Spleen (tissue), 11 donors: ENCODE results near the gene ERBIN. TPM values are rescaled to one million over a fixed set of nuclear protein-coding genes. Genes with fewer than 3 reads are reported as not detected.

Source experiments
- DNase-seq: peaks from one replicate; pipeline ENCODE4 v3.0.0-alpha.2; 2020
- H3K27ac ChIP-seq, 8 donors: fragments of 200-600 bp; sonication (generic) in 7 of 8; 1 replicate in 4 of 8; 2 replicates in 4 of 8; pipeline versions ENCODE4 v1.5.0 to v1.8.0; 2016 to 2021; ENCODE audit warnings: inconsistent platforms in 4 of 8, mild to moderate bottlenecking in 4 of 8, moderate library complexity in 1 of 8
- H3K27me3 ChIP-seq, 7 donors: fragments of 200-600 bp; sonication (generic) in 6 of 7; replicated peaks in 1 of 7; 1 replicate in 4 of 7; 2 replicates in 3 of 7; pipeline versions ENCODE4 v1.5.0 to v1.8.0; 2016 to 2021; ENCODE audit warnings: inconsistent platforms in 3 of 7, mild to moderate bottlenecking in 1 of 7
- H3K36me3 ChIP-seq, 6 donors: fragments of 200-600 bp; sonication (generic) in 5 of 6; 1 replicate in 4 of 6; 2 replicates in 2 of 6; pipeline versions ENCODE4 v1.5.0 to v1.8.0; 2016 to 2021; ENCODE audit warnings: inconsistent platforms in 2 of 6
- H3K4me1 ChIP-seq, 6 donors: fragments of 200-600 bp; sonication (generic) in 5 of 6; 1 replicate in 3 of 6; 2 replicates in 3 of 6; pipeline versions ENCODE4 v1.5.0 to v1.8.0; 2016 to 2021; ENCODE audit warnings: inconsistent platforms in 3 of 6
- H3K4me3 ChIP-seq, 8 donors: fragments of 200-600 bp; sonication (generic) in 7 of 8; 1 replicate in 4 of 8; 2 replicates in 4 of 8; pipeline versions ENCODE4 v1.5.0 to v1.8.0; 2016 to 2021; ENCODE audit warnings: inconsistent platforms in 4 of 8, mild to moderate bottlenecking in 4 of 8, moderate library complexity in 2 of 8
- H3K9me3 ChIP-seq, 8 donors: fragments of 200-600 bp; sonication (generic) in 7 of 8; 1 replicate in 4 of 8; 2 replicates in 4 of 8; pipeline versions ENCODE4 v1.5.0 to v1.8.0; 2016 to 2021; ENCODE audit warnings: inconsistent platforms in 4 of 8
- POLR2A ChIP-seq, 3 donors: fragments of 450-650 bp; IDR thresholded peaks; one replicate each; pipeline ENCODE4 v1.5.1; 2017; ENCODE audit warnings: antibody characterized with exemption in 3 of 3, mild to moderate bottlenecking in 1 of 3
- POLR2AphosphoS5 ChIP-seq, 3 donors: sonication (generic); formaldehyde crosslinking; IDR thresholded peaks; one replicate each; pipeline ENCODE4 v1.5.1; 2017; ENCODE audit warnings: antibody characterized with exemption in 3 of 3
- WGBS, 5 donors: extraction: QIAGEN DNeasy Blood & Tissue Kit in 3 of 5; methylation state at CpG; one replicate each; pipeline versions ENCODE4 v1.1.5 to v1.1.7; 2013 to 2018; 5-methylcytosine and 5-hydroxymethylcytosine counted together
- intact Hi-C: fragments of 100-400 bp; cut with DNase I; formaldehyde crosslinking; loops from one replicate; pipeline ENCODE4 v1.15.0; 2023; ENCODE audit warnings: low total_unique reads
- polyA plus RNA-seq, 3 donors: library from polyadenylated mRNA; stranded (reverse); fragments of 200-250 nt; gene quantifications; one replicate each; pipeline ENCODE4 v1.2.1, GENCODE V29; 2013
- total RNA-seq, 7 donors: library from RNA; depleted of rRNA in 3 of 7; stranded (reverse); fragments of >200 nt in 3 of 7; fragmentation: NEBNext Ultra II Directional in 4 of 7; extraction: Animal tissue kit (Norgen Biotek cat#: 25700) in 4 of 7; gene quantifications; one replicate each; pipeline versions ENCODE4 v1.1.0 to v1.2.1, GENCODE V29; 2016 to 2021
- TF ChIP-seq, protein P1 (sequence below), 11 experiments: fragments of 200-600 bp in 7 of 11; fragments of 450-650 bp in 4 of 11; sonication (generic) in 4 of 11; IDR thresholded peaks in 8 of 11; conservative IDR thresholded peaks in 3 of 11; 1 replicate in 7 of 11; 2 replicates in 4 of 11; pipeline versions ENCODE4 v1.4.0 to v1.8.0; 2016 to 2021; ENCODE audit warnings: antibody characterized with exemption in 11 of 11, inconsistent platforms in 4 of 11, mild to moderate bottlenecking in 1 of 11
- donor health status: healthy with polysubstance abuse.
- donor health status: DM: no; HTN: no; CAD: no; lungs with moderate emphysema.
- donor health status: DM: no; HTN: no; CAD: no.
- donor health status: Bipolar disorder and iron deficiency.
- donor health status: healthy.
- donor health status: DM: no; HTN: no; CAD: no.
- donor health status: DM: yes; HTN: yes; CAD: no.

ERBIN gene
- total and polyA plus RNA-seq, 10 donors = 19.6 to 112 (median 93.1) TPM

GRCh38 chr5:66021585-66021984 is 95.2 kb downstream of the ERBIN start:
- Histone ChIP-seq H3K36me3 (peaks cover 0 to 60% (median 33%) of the 10 kb centered on the region in 6 donors), H3K27ac (no peak overlapping the region), H3K9me3 (no peaks in the 10 kb centered on the region), H3K4me1 (no peaks in the 10 kb centered on the region), H3K4me3 (no peak overlapping the region), H3K27me3 (no peaks in the 10 kb centered on the region)
- TF ChIP-seq POLR2A (IDR thresholded peaks at IDR 0.05) (no peak), POLR2AphosphoS5 (IDR thresholded peaks at IDR 0.05) (no peak)
- TF ChIP-seq, protein P1, sequence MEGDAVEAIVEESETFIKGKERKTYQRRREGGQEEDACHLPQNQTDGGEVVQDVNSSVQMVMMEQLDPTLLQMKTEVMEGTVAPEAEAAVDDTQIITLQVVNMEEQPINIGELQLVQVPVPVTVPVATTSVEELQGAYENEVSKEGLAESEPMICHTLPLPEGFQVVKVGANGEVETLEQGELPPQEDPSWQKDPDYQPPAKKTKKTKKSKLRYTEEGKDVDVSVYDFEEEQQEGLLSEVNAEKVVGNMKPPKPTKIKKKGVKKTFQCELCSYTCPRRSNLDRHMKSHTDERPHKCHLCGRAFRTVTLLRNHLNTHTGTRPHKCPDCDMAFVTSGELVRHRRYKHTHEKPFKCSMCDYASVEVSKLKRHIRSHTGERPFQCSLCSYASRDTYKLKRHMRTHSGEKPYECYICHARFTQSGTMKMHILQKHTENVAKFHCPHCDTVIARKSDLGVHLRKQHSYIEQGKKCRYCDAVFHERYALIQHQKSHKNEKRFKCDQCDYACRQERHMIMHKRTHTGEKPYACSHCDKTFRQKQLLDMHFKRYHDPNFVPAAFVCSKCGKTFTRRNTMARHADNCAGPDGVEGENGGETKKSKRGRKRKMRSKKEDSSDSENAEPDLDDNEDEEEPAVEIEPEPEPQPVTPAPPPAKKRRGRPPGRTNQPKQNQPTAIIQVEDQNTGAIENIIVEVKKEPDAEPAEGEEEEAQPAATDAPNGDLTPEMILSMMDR (IDR thresholded peaks at IDR 0.05 in 8 of 11, conservative IDR thresholded peaks at IDR 0.05 in 3 of 11) = no peak
- intact Hi-C loops = no loop called here
- DNase-seq = no peak
- WGBS, 5 donors = 93 to 100% (median 98%) methylated on average over 1 of the region's 1 CpG

DNA sequence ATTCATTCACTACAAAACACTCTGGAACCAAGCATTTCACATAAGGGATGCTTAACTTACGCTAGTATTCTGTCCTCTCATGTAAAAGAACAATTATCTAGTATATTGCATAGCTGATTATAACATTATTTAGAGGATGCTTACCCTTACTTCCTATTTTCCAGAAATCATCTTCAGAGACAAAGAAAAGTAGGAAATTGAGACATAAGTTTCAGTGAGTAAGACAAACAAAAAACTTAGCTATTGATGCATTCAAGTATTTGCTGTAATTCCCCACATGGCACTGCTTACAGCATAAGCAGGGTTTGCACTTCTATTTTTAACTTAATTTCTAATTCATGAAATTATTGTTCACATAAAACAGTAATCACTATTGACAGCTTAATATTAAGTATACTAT is 112.9 kb downstream of the ERBIN start:
- WGBS, 5 donors = 91 to 100% (median 94%) methylated on average over 1 of the region's 1 CpG
- no peak for DNase-seq
- TF ChIP-seq POLR2AphosphoS5 (IDR thresholded peaks at IDR 0.05) (no peak), POLR2A (IDR thresholded peaks at IDR 0.05) (no peak)
- TF ChIP-seq, protein P1 (IDR thresholded peaks at IDR 0.05 in 8 of 11, conservative IDR thresholded peaks at IDR 0.05 in 3 of 11) = no peak
- peaks cover 0 to 12% (median 1%) of the 10 kb centered on the region in 6 donors for H3K4me1 ChIP-seq
- no peak overlapping the region for H3K4me3 ChIP-seq
- no peaks in the 10 kb centered on the region for H3K27me3 ChIP-seq
- peaks cover 0 to 100% (median 45%) of the 10 kb centered on the region in 6 donors for H3K36me3 ChIP-seq
- intact Hi-C loops = no loop called here
- H3K9me3 ChIP-seq = no peaks in the 10 kb centered on the region
- no peak overlapping the region for H3K27ac ChIP-seq

GRCh38 chr5:66039701-66040100 is 113.3 kb downstream of the ERBIN start:
- intact Hi-C loops = no loop called here
- Histone ChIP-seq H3K4me1 (peaks cover 0 to 12% (median 1%) of the 10 kb centered on the region in 6 donors), H3K4me3 (no peak overlapping the region), H3K9me3 (no peaks in the 10 kb centered on the region), H3K27ac (no peak overlapping the region), H3K27me3 (no peaks in the 10 kb centered on the region), H3K36me3 (peaks cover 0 to 100% (median 49%) of the 10 kb centered on the region in 6 donors)
- WGBS, 5 donors = 88 to 100% (median 97%) methylated on average over 1 of the region's 1 CpG
- TF ChIP-seq, protein P1 (IDR thresholded peaks at IDR 0.05 in 8 of 11, conservative IDR thresholded peaks at IDR 0.05 in 3 of 11) = no peak
- TF ChIP-seq POLR2A (IDR thresholded peaks at IDR 0.05) = no peak
- TF ChIP-seq POLR2AphosphoS5 (IDR thresholded peaks at IDR 0.05) = no peak
- no peak for DNase-seq

DNA sequence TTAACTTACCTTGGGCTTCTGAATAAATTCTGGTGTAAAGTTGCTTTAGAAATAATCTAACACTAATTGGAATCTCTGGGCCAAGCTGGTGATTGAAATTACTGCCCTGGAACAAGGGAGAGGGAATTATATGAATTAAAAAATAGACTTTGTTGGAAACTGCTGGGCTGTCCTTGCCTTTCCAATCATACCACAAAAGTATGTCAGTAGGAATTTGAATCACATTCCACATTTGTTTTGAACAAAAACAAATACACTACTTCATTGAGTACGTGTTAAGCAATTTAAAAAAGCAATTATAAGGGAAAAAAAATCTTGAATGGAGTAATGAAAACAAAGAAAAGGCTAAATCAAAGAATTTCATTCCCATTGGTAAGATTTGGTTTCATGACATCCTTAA is 115.3 kb downstream of the ERBIN start:
- Histone ChIP-seq H3K4me3 (no peak overlapping the region), H3K27ac (no peak overlapping the region), H3K27me3 (no peaks in the 10 kb centered on the region), H3K9me3 (no peaks in the 10 kb centered on the region), H3K36me3 (peaks cover 0 to 100% (median 54%) of the 10 kb centered on the region in 6 donors), H3K4me1 (peaks cover 0 to 12% (median 1%) of the 10 kb centered on the region in 6 donors)
- TF ChIP-seq POLR2AphosphoS5 (IDR thresholded peaks at IDR 0.05) (no peak), POLR2A (IDR thresholded peaks at IDR 0.05) (no peak)
- TF ChIP-seq, protein P1 (IDR thresholded peaks at IDR 0.05 in 8 of 11, conservative IDR thresholded peaks at IDR 0.05 in 3 of 11) = no peak
- no peak for DNase-seq
- 84 to 93% (median 88%) methylated on average over 1 of the region's 1 CpG for WGBS, 5 donors
- intact Hi-C loops = no loop called here
